Muscle of back (tissue), 11 donors: ENCODE data around the gene ROBO4. TPM values are rescaled to one million over a fixed set of nuclear protein-coding genes. Genes with fewer than 3 reads are reported as not detected.

Experiments
- DNase-seq, 3 donors: peaks; one replicate each; pipeline versions ENCODE4 v3.0.0 to v3.0.0-alpha.2; 2013
- polyA plus RNA-seq, 10 donors: library from polyadenylated mRNA; unstranded; fragments of 120-200 nt; gene quantifications; one replicate each; pipeline ENCODE4 v1.2.1, GENCODE V29; 2013; ENCODE audit not compliant: insufficient read length in 10 of 10

The ROBO4 gene
- polyA plus RNA-seq, 10 donors, result 22.3 to 41.3 (median 28.8) TPM

DNA sequence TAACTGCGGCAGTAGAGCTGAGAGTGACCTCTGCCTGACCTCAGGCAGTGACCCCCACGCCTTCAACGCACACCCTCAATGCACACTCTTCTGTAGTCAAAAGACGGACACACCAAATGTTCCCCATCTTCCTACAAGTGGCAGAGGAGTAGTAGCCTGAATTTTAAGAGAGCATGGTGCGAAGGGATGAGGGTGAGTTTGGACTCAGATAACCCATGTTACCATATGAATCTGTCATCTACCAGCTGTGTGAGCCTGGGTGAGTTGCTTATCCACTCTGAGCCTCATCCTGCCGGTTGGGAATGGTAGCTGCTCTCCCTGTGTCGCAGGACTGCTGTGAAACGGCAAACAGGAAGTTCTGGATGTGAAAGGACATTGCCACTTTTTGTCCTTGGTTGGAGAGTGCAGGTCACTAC, 53.0 kb downstream of the ROBO4 start:
- DNase-seq, result no peak

DNA sequence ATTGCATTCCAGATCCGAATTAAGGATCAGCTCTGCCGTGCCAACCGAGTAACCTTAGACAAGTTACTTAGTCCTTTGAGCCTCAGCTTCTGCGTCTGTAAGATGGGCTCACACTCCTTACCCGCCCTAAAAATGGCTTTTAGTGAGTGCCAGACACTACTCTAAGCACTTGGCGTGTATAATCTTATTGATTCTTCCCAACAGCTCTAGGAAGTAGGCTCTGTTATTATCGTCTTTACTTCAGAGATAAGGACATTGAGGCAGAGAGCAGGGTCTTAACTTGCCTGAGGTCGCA, 54.1 kb downstream of the ROBO4 start:
- no peak for DNase-seq

DNA sequence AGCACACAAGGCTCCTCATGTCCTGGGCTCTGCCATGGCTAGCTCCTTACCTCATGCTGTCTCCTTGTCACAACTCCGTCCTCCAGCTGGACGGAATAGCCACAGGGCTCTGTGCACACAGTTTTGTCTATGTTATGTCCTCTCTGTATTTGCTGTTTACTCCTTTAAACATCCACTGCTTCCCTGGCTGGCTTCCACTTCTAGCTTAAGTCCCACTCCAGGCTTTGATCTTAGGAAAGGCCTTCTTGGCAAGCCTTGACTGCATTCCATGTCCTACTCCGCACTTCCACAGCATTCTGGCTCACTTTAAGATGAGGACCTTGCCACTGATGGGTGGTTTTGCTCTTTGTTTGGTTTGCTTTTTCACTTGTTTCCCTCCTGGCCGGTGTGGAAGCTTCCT, 55.4 kb downstream of the ROBO4 start:
- DNase-seq, result peak in 1 of 3 donors; percentile 53

DNA sequence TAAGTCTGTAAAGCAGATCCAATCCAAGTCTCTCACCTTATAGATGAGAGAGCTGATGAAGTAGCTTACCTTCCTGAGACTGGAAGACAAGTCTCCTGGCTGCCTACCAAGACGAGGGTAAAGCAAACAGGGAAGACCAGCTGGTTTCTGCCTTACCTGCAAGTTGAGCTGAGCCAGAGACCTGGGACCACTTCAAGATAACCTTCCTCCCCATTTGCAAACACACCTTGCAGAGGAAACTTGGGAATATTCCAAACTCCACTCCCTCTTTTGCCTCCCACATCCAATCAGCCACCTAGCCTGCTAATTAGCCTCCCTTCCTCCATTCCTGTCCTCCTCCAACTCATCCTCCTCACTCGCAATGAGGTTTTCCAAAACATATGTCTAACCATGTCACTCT, 55.8 kb downstream of the ROBO4 start:
- no peak for DNase-seq

DNA sequence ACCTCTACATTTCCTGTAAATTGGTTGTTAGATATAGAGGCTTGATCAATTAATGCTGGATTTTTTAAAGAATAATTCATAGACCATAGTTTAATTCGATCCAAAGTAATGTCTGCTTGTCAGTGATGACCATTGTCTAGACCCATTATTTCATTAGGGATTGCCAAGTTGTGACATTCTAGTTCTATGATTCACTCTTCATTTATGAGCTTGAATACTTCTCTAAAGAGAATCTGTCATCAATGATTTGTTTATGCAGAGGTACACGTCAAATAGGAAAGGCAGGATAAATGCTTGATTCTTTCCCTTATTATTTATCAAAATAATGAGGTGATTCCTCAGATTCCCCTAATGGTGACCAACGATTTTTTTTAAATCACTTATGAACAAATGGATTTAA, 56.5 kb downstream of the ROBO4 start:
- no peak for DNase-seq

DNA sequence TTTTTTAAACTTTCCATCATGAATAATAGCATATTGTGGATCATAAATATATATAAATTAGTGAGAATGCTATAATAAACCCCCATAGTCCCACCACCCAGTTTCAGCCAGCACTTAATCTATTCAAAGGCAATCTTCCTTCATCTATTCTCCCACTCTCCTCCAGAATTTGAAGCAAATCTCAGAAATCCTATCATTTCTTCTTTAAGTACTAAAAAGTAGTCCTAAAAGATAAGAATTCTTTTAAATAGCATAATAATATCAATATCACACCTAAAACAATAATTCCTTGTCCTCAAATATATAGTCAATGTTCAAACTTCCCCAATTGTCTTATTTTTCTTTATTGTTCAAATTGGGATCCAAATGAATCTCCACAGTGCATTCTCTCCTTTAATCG, 57.0 kb downstream of the ROBO4 start:
- DNase-seq, result no peak

DNA sequence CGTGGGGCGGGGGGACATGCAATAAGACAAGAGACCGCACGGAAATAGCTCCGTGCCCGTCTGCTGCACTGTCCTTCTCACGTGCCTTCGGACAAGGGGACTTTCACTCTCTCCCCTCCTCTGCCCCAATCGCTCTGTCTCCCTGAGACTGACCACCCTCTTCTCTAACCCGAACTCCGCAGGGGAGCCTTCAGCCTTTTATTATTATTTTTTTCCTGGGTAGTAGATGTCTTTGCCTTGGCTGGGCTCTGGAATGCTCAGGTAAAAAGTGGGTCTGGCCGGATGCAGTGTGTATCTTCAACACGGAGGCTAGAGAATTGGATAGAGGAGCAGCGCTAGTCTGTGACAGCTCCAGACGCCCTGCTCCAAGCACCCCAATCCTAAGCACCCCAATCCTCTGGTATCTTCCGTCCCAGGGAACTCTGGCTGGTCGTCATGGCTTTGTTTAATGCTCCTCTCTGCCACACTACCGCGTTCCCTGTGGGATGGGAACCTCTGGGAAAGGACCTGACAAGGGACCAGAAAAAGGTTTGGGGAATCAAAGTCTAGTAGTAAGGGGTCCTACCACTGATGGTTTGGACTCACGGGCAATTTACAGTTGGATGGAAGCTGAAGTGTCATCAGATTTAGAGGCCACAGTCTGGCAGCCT, 57.6 kb downstream of the ROBO4 start:
- no peak for DNase-seq

DNA sequence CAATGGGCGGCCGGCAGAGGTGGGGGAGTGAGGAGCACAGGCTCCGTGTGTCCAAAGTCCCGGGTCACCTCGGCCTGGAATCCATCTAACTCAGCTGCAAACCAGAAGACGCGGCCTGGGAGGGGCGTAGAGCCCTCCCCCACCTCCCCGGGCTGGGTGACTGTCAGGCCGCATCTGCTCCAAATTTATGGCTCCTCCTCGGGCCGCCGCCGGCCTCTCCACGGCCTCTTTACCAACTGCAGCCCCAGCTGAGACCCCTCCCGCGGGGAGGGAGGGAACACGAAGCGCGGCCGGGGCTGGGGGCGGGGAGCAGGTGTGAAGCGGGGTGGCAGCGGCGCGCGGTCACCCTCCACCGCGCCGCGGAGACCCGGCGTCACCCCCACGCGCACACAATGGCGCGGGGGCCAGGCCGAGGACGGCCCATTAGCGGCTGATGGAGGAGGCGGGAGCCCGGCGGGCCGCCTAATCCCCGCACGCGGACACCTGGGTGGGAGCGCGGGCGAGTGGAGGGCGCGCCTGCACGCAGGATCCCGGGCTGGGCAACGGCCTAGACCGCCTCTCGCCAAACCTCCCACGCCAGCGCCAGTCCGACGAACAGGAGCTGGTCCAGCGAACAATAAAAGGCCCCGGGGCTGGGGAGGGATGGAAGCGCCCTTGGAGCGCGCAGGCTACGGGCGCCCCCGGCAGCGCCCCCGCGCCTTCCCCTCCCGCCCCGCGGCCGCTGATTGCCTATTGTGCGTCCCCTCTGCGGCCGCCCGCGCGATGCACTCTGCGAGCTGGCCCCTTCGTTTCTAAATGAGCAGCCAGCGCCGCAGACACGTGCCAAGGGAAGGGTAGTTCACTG, 58.3 kb downstream of the ROBO4 start:
- peak in 1 of 3 donors; percentile 46 for DNase-seq

DNA sequence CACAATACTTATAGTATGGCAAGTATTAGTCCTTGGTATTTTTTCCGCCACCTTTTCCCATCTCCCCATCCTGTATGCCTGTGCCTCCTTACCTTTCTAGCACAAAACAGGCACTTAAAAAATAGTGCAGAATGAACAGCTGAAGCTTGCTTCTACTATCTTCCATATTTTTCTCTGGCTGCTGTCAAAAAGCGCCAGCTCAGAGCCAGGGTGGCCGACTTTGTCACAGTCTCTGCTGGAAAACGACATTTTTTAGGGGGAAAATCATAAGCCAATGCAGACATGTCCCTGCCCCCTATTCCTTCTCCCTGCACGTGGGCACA, 58.9 kb downstream of the ROBO4 start:
- no peak for DNase-seq

DNA sequence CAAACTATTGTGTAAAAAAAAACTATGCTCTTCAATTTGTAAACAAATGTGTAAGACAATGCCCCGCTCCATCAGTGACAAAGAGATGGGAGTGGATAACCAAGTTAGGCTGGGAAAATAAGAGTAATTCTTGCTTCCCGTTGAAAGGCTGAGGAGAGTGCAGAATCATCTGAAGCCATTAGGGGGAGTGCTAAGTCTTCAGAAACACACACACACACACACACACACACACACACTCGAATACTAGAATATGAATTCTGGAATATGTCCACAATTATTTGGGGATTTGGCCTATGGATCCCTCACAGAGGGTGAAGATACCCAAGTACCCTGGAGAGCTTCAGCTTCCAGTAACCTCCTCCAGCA, 60.2 kb downstream of the ROBO4 start:
- peak; percentile 57 to 79 (median 67) for DNase-seq

DNA sequence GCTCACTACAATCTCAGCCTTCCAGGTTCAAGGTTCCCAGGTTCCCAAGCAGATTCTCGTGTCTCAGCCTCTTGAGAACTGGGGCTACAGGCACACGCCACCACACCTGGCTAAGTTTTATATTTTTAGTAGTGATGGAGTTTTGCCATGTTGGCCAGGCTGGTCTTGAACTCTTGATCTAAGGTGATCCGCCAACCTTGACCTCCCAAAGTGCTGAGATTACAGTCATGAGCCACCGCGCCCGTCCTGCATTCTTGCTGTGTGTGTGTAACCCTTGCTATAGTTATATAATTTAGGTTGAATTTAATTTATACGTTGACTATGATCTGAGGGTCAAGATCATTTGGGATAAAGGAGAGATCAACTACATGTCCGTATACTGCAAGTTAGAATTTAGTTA, 61.7 kb downstream of the ROBO4 start:
- DNase-seq, result no peak

DNA sequence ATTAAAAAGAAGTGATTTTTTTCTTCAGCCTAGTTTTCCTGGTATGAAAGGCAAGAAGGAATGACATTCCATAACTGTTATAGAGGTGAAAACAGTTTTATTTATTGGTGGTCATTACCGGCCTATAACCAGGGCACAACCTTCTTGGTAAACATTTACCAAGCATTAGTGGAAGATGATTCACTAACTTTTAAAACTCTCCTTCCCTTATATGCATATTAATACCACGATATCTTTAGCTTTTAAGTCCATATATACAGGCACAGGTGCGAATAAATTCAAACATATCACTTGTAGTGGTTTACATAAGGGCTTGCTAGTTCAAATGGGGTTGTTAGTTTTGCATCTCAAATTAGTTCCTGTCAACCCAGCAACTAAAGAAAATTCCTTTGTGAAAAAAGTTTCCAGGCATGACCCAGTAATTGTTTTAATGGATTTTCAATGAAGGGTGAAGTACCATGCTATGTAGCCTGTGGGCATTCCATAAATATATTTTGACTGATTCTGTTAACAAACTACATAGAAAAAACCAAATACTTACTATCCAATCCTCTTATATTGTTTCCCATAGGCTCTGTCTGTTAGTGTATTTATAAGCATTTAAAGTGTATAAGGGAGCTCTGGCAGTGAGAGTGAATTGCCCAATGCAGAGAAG, 63.0 kb downstream of the ROBO4 start:
- no peak for DNase-seq

Other genes with a start within 250 kb of the ROBO4 start
- 1 to 10 TPM; 4.1 to 8.9 (median 7.2) TPM for gene SIAE, start 224.1 kb downstream of the ROBO4 start, polyA plus RNA-seq
- gene SPA17, start 224.0 kb downstream of the ROBO4 start, polyA plus RNA-seq, result 1 to 10 TPM; 2.7 to 5.5 (median 3.9) TPM
- gene NRGN, start 157.9 kb downstream of the ROBO4 start, polyA plus RNA-seq, result 1 to 10 TPM; 3.5 to 7.8 (median 5.7) TPM
- gene VSIG2, start 145.6 kb downstream of the ROBO4 start, polyA plus RNA-seq, result 1 to 10 TPM in 7 of 10 donors, under 1 TPM in 3; 0.67 to 2.3 (median 1.2) TPM
- 10 to 100 TPM; 43.1 to 71.2 (median 51.7) TPM for gene ESAM, start 135.6 kb downstream of the ROBO4 start, polyA plus RNA-seq
- gene MSANTD2, start 97.5 kb downstream of the ROBO4 start, polyA plus RNA-seq, result 10 to 100 TPM in 9 of 10 donors, 1 to 10 TPM in 1; 9.4 to 22.7 (median 13.8) TPM
- gene ROBO3, start 32.4 kb downstream of the ROBO4 start, polyA plus RNA-seq, result 10 to 100 TPM; 15.2 to 40.9 (median 24.7) TPM
- gene HEPN1, start 21.4 kb upstream of the ROBO4 start, polyA plus RNA-seq, result under 1 TPM in 2 of 10 donors, not detected in 8; 0.14 to 0.38 TPM
- gene HEPACAM, start 38.2 kb upstream of the ROBO4 start, polyA plus RNA-seq, result under 1 TPM in 7 of 10 donors, not detected in 3; 0.08 to 0.51 (median 0.15) TPM
- 1 to 10 TPM; 2.0 to 4.1 (median 3.4) TPM for gene CCDC15, start 56.3 kb upstream of the ROBO4 start, polyA plus RNA-seq
- 1 to 10 TPM; 2.4 to 5.1 (median 3.3) TPM for gene SLC37A2, start 165.4 kb upstream of the ROBO4 start, polyA plus RNA-seq
- gene TMEM218, start 213.8 kb upstream of the ROBO4 start, polyA plus RNA-seq, result 10 to 100 TPM; 20.3 to 28.4 (median 24.1) TPM